ENCODE data around the gene GRP. TPM values are rescaled to one million over a fixed set of nuclear protein-coding genes. Genes with fewer than 3 reads are reported as not detected.

Gene GRP
- total RNA-seq = not detected in 3 replicates
- long read RNA-seq = 0 reads

- peak within 1 kb of the TSS; percentile 43 for H3K4me3 Mint-ChIP-seq (ENCODE audit: unreplicated experiment)
- TF ChIP-seq CTCF (IDR thresholded peaks at IDR 0.05) = no peak
- H3K4me1 Mint-ChIP-seq (ENCODE audit: low read depth) = peaks cover 16% of the 10 kb centered on the region
- no peaks in the 10 kb centered on the region for H3K9me3 Mint-ChIP-seq (ENCODE audit: low read depth)
- H3K36me3 Mint-ChIP-seq (ENCODE audit: low read depth) = no peaks in the 10 kb centered on the region
- DNase-seq (ENCODE audit: low spot score) = no peak
- no peak within 1 kb of the TSS for H3K27ac Mint-ChIP-seq (ENCODE audit: unreplicated experiment)
- H3K27me3 Mint-ChIP-seq (ENCODE audit: low read depth) = peaks cover 86% of the 10 kb centered on the region
Measured at GRCh38 chr18:59219672-59220163, at the start of gene GRP. Gene GRP, plus strand, starts transcription at chr18:59220158. Its CDS starts 108 bp downstream, at chr18:59220266.

GRCh38 chr18:59172664-59173249 lies 47.2 kb upstream of the GRP start:
- H3K9me3 Mint-ChIP-seq (ENCODE audit: low read depth) = peaks cover 33% of the 10 kb centered on the region
- peaks cover 15% of the 10 kb centered on the region for H3K36me3 Mint-ChIP-seq (ENCODE audit: low read depth)
- no peaks in the 10 kb centered on the region for H3K4me1 Mint-ChIP-seq (ENCODE audit: low read depth)
- no peak for DNase-seq (ENCODE audit: low spot score)
- TF ChIP-seq CTCF (IDR thresholded peaks at IDR 0.05) = no peak
- no peak overlapping the region for H3K27ac Mint-ChIP-seq (ENCODE audit: unreplicated experiment)
- H3K27me3 Mint-ChIP-seq (ENCODE audit: low read depth) = peaks cover 9% of the 10 kb centered on the region
- H3K4me3 Mint-ChIP-seq (ENCODE audit: unreplicated experiment) = no peak overlapping the region

GRCh38 chr18:59177485-59177884 lies 42.5 kb upstream of the GRP start:
- DNase-seq (ENCODE audit: low spot score) = no peak
- Mint-ChIP-seq H3K9me3 (ENCODE audit: low read depth) (peaks cover 21% of the 10 kb centered on the region), H3K4me1 (ENCODE audit: low read depth) (peaks cover 5% of the 10 kb centered on the region), H3K4me3 (ENCODE audit: unreplicated experiment) (no peak overlapping the region), H3K27me3 (ENCODE audit: low read depth) (peaks cover 4% of the 10 kb centered on the region), H3K36me3 (ENCODE audit: low read depth) (peaks cover 12% of the 10 kb centered on the region), H3K27ac (ENCODE audit: unreplicated experiment) (no peak overlapping the region)
- TF ChIP-seq CTCF (IDR thresholded peaks at IDR 0.05) = no peak

GRCh38 chr18:59180150-59180845 lies 39.7 kb upstream of the GRP start:
- TF ChIP-seq CTCF (IDR thresholded peaks at IDR 0.05) = no peak
- no peaks in the 10 kb centered on the region for H3K36me3 Mint-ChIP-seq (ENCODE audit: low read depth)
- peaks cover 5% of the 10 kb centered on the region for H3K4me1 Mint-ChIP-seq (ENCODE audit: low read depth)
- DNase-seq (ENCODE audit: low spot score) = no peak
- H3K9me3 Mint-ChIP-seq (ENCODE audit: low read depth) = no peaks in the 10 kb centered on the region
- no peak overlapping the region for H3K27ac Mint-ChIP-seq (ENCODE audit: unreplicated experiment)
- no peak overlapping the region for H3K4me3 Mint-ChIP-seq (ENCODE audit: unreplicated experiment)
- H3K27me3 Mint-ChIP-seq (ENCODE audit: low read depth) = peaks cover 13% of the 10 kb centered on the region

- Mint-ChIP-seq H3K4me3 (ENCODE audit: unreplicated experiment) (no peak overlapping the region), H3K36me3 (ENCODE audit: low read depth) (no peaks in the 10 kb centered on the region), H3K27ac (ENCODE audit: unreplicated experiment) (no peak overlapping the region), H3K9me3 (ENCODE audit: low read depth) (peaks cover 4% of the 10 kb centered on the region), H3K27me3 (ENCODE audit: low read depth) (peaks cover 12% of the 10 kb centered on the region), H3K4me1 (ENCODE audit: low read depth) (peaks cover 5% of the 10 kb centered on the region)
- TF ChIP-seq CTCF (IDR thresholded peaks at IDR 0.05) = no peak
- no peak for DNase-seq (ENCODE audit: low spot score)
Measured at GRCh38 chr18:59182673-59183072, 37.3 kb upstream of the GRP start.

Data from chondrocyte (in vitro differentiated cells).